Measurements from ENCODE around the gene ZNF280A.

DNA sequence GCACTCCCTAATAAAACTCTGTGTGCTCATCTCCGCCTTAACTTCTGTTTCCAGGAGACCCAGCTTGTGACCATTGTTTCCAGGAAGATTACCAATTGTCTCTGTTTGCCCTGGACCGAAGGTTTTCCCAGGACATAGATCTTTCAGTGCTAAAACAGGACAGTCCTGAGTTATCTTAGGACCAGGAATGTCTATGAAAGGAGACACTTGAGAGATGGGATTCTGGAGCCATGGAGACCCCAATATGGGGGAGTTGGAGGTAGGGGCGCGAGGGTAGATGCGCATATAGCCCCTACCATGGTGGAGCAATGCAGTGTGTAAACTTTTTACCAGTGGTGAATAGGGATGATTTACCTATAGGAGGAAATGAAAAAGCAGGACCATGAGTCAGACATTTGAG, 49.1 kb upstream of the ZNF280A start:
- TF ChIP-seq, protein P1, sequence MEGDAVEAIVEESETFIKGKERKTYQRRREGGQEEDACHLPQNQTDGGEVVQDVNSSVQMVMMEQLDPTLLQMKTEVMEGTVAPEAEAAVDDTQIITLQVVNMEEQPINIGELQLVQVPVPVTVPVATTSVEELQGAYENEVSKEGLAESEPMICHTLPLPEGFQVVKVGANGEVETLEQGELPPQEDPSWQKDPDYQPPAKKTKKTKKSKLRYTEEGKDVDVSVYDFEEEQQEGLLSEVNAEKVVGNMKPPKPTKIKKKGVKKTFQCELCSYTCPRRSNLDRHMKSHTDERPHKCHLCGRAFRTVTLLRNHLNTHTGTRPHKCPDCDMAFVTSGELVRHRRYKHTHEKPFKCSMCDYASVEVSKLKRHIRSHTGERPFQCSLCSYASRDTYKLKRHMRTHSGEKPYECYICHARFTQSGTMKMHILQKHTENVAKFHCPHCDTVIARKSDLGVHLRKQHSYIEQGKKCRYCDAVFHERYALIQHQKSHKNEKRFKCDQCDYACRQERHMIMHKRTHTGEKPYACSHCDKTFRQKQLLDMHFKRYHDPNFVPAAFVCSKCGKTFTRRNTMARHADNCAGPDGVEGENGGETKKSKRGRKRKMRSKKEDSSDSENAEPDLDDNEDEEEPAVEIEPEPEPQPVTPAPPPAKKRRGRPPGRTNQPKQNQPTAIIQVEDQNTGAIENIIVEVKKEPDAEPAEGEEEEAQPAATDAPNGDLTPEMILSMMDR (IDR thresholded peaks at IDR 0.05) = no peak
- TF ChIP-seq POLR2A (IDR thresholded peaks at IDR 0.05) = no peak

Data from heart left ventricle (tissue), 13 donors.